ENCODE data around the gene BTBD16.

DNA sequence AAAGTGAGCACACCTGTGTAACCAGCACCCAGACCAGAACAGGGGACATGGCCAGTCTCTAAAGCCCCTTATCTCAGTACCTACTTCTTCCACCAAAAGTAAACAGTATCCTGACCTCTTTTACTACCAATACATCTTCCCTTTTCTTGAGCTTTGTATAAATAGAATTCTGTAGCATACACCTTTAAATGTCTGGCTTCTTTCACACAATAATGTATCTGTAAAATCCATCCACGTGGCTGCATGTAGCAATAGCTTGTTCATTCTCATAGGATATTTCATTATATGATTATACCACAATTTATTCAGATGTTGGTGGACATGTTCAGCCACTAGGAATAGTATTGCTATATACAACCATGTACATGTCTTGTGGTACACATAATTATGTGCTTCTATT lies 40.6 kb downstream of the BTBD16 start:
- TF ChIP-seq, protein P1, sequence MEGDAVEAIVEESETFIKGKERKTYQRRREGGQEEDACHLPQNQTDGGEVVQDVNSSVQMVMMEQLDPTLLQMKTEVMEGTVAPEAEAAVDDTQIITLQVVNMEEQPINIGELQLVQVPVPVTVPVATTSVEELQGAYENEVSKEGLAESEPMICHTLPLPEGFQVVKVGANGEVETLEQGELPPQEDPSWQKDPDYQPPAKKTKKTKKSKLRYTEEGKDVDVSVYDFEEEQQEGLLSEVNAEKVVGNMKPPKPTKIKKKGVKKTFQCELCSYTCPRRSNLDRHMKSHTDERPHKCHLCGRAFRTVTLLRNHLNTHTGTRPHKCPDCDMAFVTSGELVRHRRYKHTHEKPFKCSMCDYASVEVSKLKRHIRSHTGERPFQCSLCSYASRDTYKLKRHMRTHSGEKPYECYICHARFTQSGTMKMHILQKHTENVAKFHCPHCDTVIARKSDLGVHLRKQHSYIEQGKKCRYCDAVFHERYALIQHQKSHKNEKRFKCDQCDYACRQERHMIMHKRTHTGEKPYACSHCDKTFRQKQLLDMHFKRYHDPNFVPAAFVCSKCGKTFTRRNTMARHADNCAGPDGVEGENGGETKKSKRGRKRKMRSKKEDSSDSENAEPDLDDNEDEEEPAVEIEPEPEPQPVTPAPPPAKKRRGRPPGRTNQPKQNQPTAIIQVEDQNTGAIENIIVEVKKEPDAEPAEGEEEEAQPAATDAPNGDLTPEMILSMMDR (IDR thresholded peaks at IDR 0.05; ENCODE audit: poor library complexity) = no peak
- TF ChIP-seq EZH2 (IDR thresholded peaks at IDR 0.05; ENCODE audit: borderline replicate concordance) = no peak
- TF ChIP-seq EZH2phosphoT487 (IDR thresholded peaks at IDR 0.05; ENCODE audit: low read depth, severe bottlenecking, unreplicated experiment) = no peak
